Skeletal muscle satellite cell (primary cell): ENCODE measurements around the gene C19orf53. TPM values are rescaled to one million over a fixed set of nuclear protein-coding genes. Genes with fewer than 3 reads are reported as not detected.

Source experiments
- H3K27me3 ChIP-seq: 2 replicates; pipeline ENCODE4 v1.7.0; 2013; ENCODE audit warnings: low read length; ENCODE audit not compliant: control insufficient read depth, insufficient read depth
- H3K36me3 ChIP-seq: 2 replicates; pipeline ENCODE4 v1.7.0; 2013; ENCODE audit warnings: mild to moderate bottlenecking, control low read depth, low read length; ENCODE audit not compliant: insufficient read depth
- H3K4me1 ChIP-seq: 2 replicates; pipeline ENCODE4 v1.7.0; 2013; ENCODE audit warnings: low read length; ENCODE audit not compliant: control insufficient read depth, insufficient read depth
- H3K4me2 ChIP-seq: 2 replicates; pipeline ENCODE4 v1.7.0; 2013; ENCODE audit warnings: mild to moderate bottlenecking, low read length
- H3K4me3 ChIP-seq: 2 replicates; pipeline ENCODE4 v1.7.0; 2013; ENCODE audit warnings: low read length
- H3K9ac ChIP-seq: 2 replicates; pipeline ENCODE4 v1.7.0; 2013; ENCODE audit warnings: mild to moderate bottlenecking, low read depth, low read length, moderate library complexity
- H3K9me3 ChIP-seq: replicated peaks from 2 replicates; pipeline ENCODE4 v1.7.0; 2013; ENCODE audit warnings: mild to moderate bottlenecking, control low read depth, low read length
- small RNA-seq: library from RNA; depleted of rRNA; stranded (forward); fragments of <200 nt; gene quantifications from one replicate; pipeline ENCODE3, GENCODE V24; 2012

C19orf53 gene

DNA sequence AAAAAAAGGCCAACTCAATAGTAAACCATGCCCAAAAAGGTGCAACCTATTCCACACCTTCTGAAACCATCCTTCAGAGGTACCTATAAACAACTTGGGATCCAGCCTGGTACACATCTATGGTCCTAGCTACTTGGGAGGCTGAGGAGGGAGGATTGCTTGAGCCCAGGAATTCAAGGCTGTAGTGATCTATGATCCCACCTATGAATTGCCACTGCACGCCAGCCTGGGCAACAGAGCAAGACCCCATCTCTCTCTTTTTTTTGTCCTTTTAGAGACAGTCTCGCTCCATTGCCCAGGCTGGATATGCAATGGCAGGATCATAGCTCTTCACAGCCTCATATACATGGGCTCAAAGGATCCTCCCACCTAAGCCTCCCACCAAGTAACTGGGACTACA lies 47.0 kb downstream of the C19orf53 start:
- H3K4me3 ChIP-seq, result no peak overlapping the region
- H3K36me3 ChIP-seq, result peaks cover 28% of the 10 kb centered on the region

DNA sequence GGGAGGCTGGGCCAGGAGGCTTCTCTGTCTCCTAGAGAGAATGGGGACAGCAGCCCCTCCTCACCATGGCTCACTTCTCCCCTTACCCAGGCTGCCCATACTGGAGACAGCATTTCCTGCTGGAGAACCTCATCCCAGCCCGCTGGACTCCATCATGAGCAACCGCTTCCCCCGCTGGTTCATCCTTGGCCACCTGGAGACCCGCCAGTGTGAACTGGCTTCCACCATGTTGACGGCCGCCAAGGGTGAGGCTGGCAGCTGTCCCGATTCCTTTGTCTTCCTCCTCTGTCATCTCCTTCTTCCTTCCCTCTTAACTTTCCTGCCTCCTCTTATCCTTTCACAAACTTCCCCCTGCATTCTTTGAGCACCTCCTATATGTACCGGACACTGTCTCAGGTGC lies 49.0 kb downstream of the C19orf53 start:
- H3K4me1 ChIP-seq, result peaks cover 14% of the 10 kb centered on the region
- H3K9ac ChIP-seq, result no peak overlapping the region
- no peaks in the 10 kb centered on the region for H3K9me3 ChIP-seq
- H3K4me3 ChIP-seq, result no peak overlapping the region
- H3K27me3 ChIP-seq, result no peaks in the 10 kb centered on the region
- H3K4me2 ChIP-seq, result no peak overlapping the region
- H3K36me3 ChIP-seq, result peaks cover 29% of the 10 kb centered on the region

More for the DNA sequence above, 47.0 kb downstream of the C19orf53 start:
- H3K4me1 ChIP-seq, result peaks cover 14% of the 10 kb centered on the region
- no peak overlapping the region for H3K9ac ChIP-seq
- no peaks in the 10 kb centered on the region for H3K27me3 ChIP-seq
- H3K4me2 ChIP-seq, result no peak overlapping the region
- H3K9me3 ChIP-seq, result no peaks in the 10 kb centered on the region

- H3K4me1 ChIP-seq, result peaks cover 14% of the 10 kb centered on the region
- H3K27me3 ChIP-seq, result no peaks in the 10 kb centered on the region
- H3K4me2 ChIP-seq, result no peak overlapping the region
- H3K4me3 ChIP-seq, result no peak overlapping the region
- H3K36me3 ChIP-seq, result peaks cover 29% of the 10 kb centered on the region
- H3K9me3 ChIP-seq, result no peaks in the 10 kb centered on the region
- H3K9ac ChIP-seq, result no peak overlapping the region
These were observed 49.6 kb downstream of the C19orf53 start for GRCh38 chr19:13823901-13824300.

DNA sequence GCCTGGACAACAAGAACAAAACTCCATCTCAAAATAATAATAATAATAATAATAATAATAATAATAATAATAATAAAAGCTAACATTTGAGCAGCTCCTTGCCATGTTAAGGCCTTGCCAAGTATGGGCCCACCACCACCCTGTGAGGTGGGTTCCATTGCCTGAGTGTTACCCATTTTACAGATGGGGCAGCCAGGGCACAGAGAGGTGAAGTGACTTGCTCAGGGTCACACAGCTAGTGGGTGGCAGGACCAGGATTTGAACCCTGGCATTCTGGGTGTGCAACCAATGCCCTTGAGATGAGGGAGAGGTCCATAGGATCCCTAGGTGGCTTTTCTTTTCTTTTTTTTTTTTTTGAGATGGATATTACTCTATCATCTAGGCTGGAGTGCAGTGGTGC lies 50.4 kb downstream of the C19orf53 start:
- Histone ChIP-seq H3K9ac (no peak overlapping the region), H3K9me3 (no peaks in the 10 kb centered on the region), H3K36me3 (peaks cover 29% of the 10 kb centered on the region), H3K4me3 (no peak overlapping the region), H3K27me3 (no peaks in the 10 kb centered on the region), H3K4me1 (peaks cover 14% of the 10 kb centered on the region), H3K4me2 (no peak overlapping the region)

DNA sequence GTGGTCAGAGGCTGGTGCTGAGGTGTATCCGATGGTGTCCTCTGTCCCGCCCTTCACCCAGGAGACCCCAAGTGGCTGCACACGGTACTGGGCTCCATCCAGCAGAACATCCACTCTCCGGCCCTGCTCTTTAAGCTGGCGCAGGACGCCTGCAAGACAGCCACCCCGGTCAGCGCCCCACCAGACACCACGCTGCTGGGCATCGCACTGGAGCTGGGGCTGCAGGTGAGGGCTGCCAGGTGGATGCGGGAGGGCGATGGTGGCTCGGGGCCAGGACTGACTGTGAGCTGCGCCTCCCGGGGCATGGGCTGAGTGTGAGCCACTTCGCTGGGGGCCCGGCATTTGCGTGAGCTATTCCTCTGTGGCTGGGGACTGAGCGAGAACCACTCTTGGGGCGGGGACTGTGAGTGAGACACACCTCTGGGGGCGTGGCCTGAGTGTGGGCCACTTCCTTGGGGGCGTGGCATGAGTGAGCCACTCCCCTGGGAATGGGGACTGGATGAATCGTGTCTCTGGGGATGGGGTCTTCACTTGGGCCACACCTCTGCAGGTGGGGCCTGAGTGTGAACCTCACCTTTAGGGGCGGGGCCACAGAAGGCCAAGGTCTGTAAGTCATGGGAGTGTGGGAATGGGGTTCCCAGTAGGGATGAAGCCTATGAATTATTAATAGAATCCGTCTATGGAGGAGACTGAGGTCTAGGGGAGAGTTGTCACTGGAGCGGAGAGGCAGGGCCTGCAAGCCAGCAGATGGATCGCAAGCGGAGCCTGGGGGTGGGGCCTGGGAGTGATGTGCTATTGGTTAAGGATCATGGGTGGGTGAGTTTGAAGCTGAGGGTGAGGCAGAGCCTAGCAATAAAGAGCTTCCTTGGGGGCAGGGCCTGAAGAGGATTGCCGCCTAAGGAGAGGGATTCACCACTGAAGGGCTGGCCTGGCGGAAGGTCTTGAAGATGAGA lies 51.5 kb downstream of the C19orf53 start:
- Histone ChIP-seq H3K9ac (no peak overlapping the region), H3K9me3 (no peaks in the 10 kb centered on the region), H3K4me1 (peaks cover 14% of the 10 kb centered on the region), H3K4me3 (no peak overlapping the region), H3K36me3 (peaks cover 34% of the 10 kb centered on the region), H3K4me2 (no peak overlapping the region), H3K27me3 (no peaks in the 10 kb centered on the region)

DNA sequence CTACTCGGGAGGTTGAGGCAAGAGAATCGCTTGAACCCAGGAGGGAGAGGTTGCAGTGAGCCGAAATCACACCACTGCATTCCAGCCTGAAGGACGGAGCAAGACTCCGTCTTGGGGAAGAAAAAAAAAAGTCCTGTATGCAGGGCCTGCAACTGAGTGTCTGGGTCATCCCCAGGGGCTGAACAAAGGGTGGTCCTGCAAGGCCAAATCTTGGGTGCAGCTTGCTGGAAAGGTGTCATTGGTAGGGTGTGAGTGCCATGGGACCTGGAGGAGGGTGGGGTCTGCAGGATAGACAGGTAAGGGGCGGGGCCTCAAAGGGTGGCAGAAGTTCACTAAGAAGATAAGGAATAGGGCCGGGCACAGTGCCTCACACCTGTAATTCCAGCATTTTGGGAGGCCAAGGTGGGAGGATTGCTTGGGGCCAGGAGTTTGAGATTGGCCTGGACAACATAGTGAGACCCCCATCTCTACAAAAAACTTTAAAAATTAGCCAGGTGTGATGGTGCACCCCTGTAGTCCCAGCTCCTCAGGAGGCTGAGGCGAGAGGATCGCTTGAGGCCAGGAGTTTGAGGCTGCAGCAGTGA lies 52.5 kb downstream of the C19orf53 start:
- peaks cover 38% of the 10 kb centered on the region for H3K36me3 ChIP-seq
- no peak overlapping the region for H3K4me2 ChIP-seq
- no peaks in the 10 kb centered on the region for H3K27me3 ChIP-seq
- no peak overlapping the region for H3K9ac ChIP-seq
- no peak overlapping the region for H3K4me3 ChIP-seq
- no peaks in the 10 kb centered on the region for H3K9me3 ChIP-seq
- peaks cover 14% of the 10 kb centered on the region for H3K4me1 ChIP-seq

GRCh38 chr19:13827656-13828055 lies 53.4 kb downstream of the C19orf53 start:
- H3K36me3 ChIP-seq, result peaks cover 38% of the 10 kb centered on the region

More at GRCh38 chr19:13827656-13828055, 53.4 kb downstream of the C19orf53 start:
- H3K4me3 ChIP-seq, result no peak overlapping the region
- peaks cover 7% of the 10 kb centered on the region for H3K4me1 ChIP-seq
- no peak overlapping the region for H3K4me2 ChIP-seq
- no peaks in the 10 kb centered on the region for H3K27me3 ChIP-seq
- no peaks in the 10 kb centered on the region for H3K9me3 ChIP-seq
- H3K9ac ChIP-seq, result no peak overlapping the region

Small RNA genes lying within 50 kb of the gene (small RNA-seq; reads per million reads assigned to genes)
- not detected for gene RN7SL619P
